CD4-positive, alpha-beta memory T cell (primary cell): ENCODE data around the gene SYCE1L. TPM values are rescaled to one million over a fixed set of nuclear protein-coding genes. Genes with fewer than 3 reads are reported as not detected.

ENCODE experiments used
- CTCF ChIA-PET: fragments of 350-600 bp; sonication (Branson Sonifier 250); formaldehyde crosslinking; loops from one replicate; lab custom pipeline; 2021; ENCODE audit warnings: inconsistent platforms; ENCODE audit not compliant: partially characterized antibody; lab: Charles Lee
- POLR2A ChIA-PET: fragments of 350-600 bp; sonication (Branson Sonifier 250); formaldehyde crosslinking; loops from one replicate; lab custom pipeline; 2021; ENCODE audit not compliant: partially characterized antibody; lab: Charles Lee
- DNase-seq, 5 donors: peaks; one replicate each; pipeline versions ENCODE4 v3.0.0 to v3.0.0-alpha.2; 2020 to 2022; ENCODE audit warnings: mixed read lengths in 1 of 5
- H3K27ac ChIP-seq: one replicate; pipeline ENCODE4 v1.7.0; 2013; ENCODE audit warnings: low read depth, low read length
- H3K27me3 ChIP-seq: 2 replicates; pipeline ENCODE4 v1.7.0; 2013; ENCODE audit warnings: mild to moderate bottlenecking, low read length, moderate library complexity; ENCODE audit not compliant: insufficient read depth
- H3K36me3 ChIP-seq: 2 replicates; pipeline ENCODE4 v1.7.0; 2013; ENCODE audit warnings: mild to moderate bottlenecking, low read length, moderate library complexity; ENCODE audit not compliant: insufficient read depth
- H3K4me1 ChIP-seq: 2 replicates; pipeline ENCODE4 v1.7.0; 2013; ENCODE audit warnings: mild to moderate bottlenecking, low read length, moderate library complexity; ENCODE audit not compliant: insufficient read depth
- H3K4me3 ChIP-seq, 2 donors: one replicate each; pipeline ENCODE4 v1.7.0; 2013; ENCODE audit warnings: low read length in 2 of 2, mild to moderate bottlenecking in 1 of 2
- H3K9me3 ChIP-seq, 2 donors: one replicate each; pipeline ENCODE4 v1.7.0; 2013; ENCODE audit warnings: low read length in 2 of 2, control low read depth in 1 of 2; ENCODE audit not compliant: control insufficient read depth in 1 of 2
- H3K27ac Mint-ChIP-seq, 7 donors: one replicate each; pipeline ENCODE4 v1.8.0; 2020 to 2021; ENCODE audit warnings: mixed read lengths in 7 of 7, mild to moderate bottlenecking in 6 of 7, inconsistent platforms in 3 of 7, moderate library complexity in 3 of 7
- H3K27me3 Mint-ChIP-seq, 2 donors: one replicate each; pipeline ENCODE4 v1.8.0; 2020 to 2021; ENCODE audit warnings: mixed read lengths in 2 of 2
- H3K36me3 Mint-ChIP-seq, 2 donors: one replicate each; pipeline ENCODE4 v1.8.0; 2020 to 2021; ENCODE audit warnings: mixed read lengths in 2 of 2, inconsistent platforms in 1 of 2, mild to moderate bottlenecking in 1 of 2
- H3K4me1 Mint-ChIP-seq, 4 donors: one replicate each; pipeline ENCODE4 v1.8.0; 2020 to 2021; ENCODE audit warnings: mixed read lengths in 4 of 4, mild to moderate bottlenecking in 1 of 4
- H3K4me3 Mint-ChIP-seq, 8 donors: one replicate each; pipeline ENCODE4 v1.8.0; 2020 to 2021; ENCODE audit warnings: mixed read lengths in 8 of 8, mild to moderate bottlenecking in 7 of 8, moderate library complexity in 6 of 8, inconsistent platforms in 3 of 8
- H3K9me3 Mint-ChIP-seq, 8 donors: one replicate each; pipeline ENCODE4 v1.8.0; 2020 to 2021; ENCODE audit warnings: mixed read lengths in 8 of 8, mild to moderate bottlenecking in 5 of 8, inconsistent platforms in 3 of 8, moderate library complexity in 1 of 8
- intact Hi-C: fragments of 100-400 bp; cut with micrococcal nuclease; formaldehyde crosslinking; loops from one replicate; pipeline ENCODE4 v1.15.1; 2023
- polyA plus RNA-seq, 2 donors: library from polyadenylated mRNA; unstranded; fragments of 300-500 nt; fragmentation: Illumina TruSeq; gene quantifications; one replicate each; pipeline ENCODE4 v1.2.3, GENCODE V29; 2021
- total RNA-seq, 2 experiments: library from RNA; stranded (reverse); gene quantifications; one replicate each; pipeline ENCODE4 v1.2.3, GENCODE V29; 2021

SYCE1L gene
- total and polyA plus RNA-seq, 4 experiments from 2014 or later = 1.9 to 16.0 (median 8.9) TPM

DNA sequence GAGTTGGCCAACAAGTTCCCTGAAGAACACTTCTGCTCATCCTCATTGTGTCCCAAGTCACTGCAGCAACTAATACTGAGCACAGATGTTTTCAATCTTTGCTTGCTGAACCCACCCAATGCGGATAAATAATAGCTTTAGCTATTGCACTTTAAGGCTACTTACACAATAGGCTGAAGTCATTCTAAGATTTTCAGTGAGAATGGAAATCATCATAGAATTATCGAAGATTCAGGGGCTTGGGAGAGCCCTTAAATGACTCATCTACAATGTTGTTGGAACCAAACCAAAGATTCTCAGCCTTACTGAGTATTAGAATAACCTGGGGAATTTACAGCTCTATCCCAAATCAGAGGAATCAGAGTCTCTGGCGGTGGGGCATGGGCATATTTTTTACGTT, 51.2 kb downstream of the SYCE1L start:
- no peak for DNase-seq
- ChIA-PET POLR2A (no interaction called here), CTCF (interaction anchor here (1.2 to 1.3 kb wide), 2 partner anchors 14 to 334 kb away, joined by 3 read pairs; no protein-coding TSS in a partner anchor)
- Mint-ChIP-seq H3K9me3 (peaks cover 0 to 2% (median 0%) of the 10 kb centered on the region in 8 donors), H3K27ac (no peak overlapping the region), H3K36me3 (no peaks in the 10 kb centered on the region), H3K4me3 (no peak overlapping the region), H3K4me1 (no peaks in the 10 kb centered on the region), H3K27me3 (peaks cover 4 to 7% of the 10 kb centered on the region in 2 donors)
- Histone ChIP-seq H3K36me3 (no peaks in the 10 kb centered on the region), H3K4me3 (no peak overlapping the region), H3K9me3 (no peaks in the 10 kb centered on the region), H3K27ac (no peak overlapping the region), H3K27me3 (no peaks in the 10 kb centered on the region), H3K4me1 (no peaks in the 10 kb centered on the region)
- intact Hi-C loops = no loop called here

Other genes with a start within 250 kb of the SYCE1L start
- gene MON1B, start 8.2 kb upstream of the SYCE1L start, total RNA-seq = 10 to 100 TPM; 82.4 to 85.4 TPM
- gene MON1B, start 8.2 kb upstream of the SYCE1L start, polyA plus RNA-seq = 10 to 100 TPM; 30.5 to 49.1 TPM
- not detected for gene ADAMTS18, start 235.6 kb downstream of the SYCE1L start, total RNA-seq
- not detected for gene ADAMTS18, start 235.6 kb downstream of the SYCE1L start, polyA plus RNA-seq